Stimulated activated CD4-positive, alpha-beta T cell treated with anti-CD3 and anti-CD28 coated beads, Interleukin-12 subunit alpha, Interleukin-12 subunit beta, amount 100 ng/mL, for 24 hours (primary cell): ENCODE results near the gene SCTR.

Source experiments
- DNase-seq, 2 experiments: peaks; one replicate each; pipeline ENCODE4 v3.0.0-alpha.2; 2020; ENCODE audit warnings: low read depth in 2 of 2

Gene SCTR

DNA sequence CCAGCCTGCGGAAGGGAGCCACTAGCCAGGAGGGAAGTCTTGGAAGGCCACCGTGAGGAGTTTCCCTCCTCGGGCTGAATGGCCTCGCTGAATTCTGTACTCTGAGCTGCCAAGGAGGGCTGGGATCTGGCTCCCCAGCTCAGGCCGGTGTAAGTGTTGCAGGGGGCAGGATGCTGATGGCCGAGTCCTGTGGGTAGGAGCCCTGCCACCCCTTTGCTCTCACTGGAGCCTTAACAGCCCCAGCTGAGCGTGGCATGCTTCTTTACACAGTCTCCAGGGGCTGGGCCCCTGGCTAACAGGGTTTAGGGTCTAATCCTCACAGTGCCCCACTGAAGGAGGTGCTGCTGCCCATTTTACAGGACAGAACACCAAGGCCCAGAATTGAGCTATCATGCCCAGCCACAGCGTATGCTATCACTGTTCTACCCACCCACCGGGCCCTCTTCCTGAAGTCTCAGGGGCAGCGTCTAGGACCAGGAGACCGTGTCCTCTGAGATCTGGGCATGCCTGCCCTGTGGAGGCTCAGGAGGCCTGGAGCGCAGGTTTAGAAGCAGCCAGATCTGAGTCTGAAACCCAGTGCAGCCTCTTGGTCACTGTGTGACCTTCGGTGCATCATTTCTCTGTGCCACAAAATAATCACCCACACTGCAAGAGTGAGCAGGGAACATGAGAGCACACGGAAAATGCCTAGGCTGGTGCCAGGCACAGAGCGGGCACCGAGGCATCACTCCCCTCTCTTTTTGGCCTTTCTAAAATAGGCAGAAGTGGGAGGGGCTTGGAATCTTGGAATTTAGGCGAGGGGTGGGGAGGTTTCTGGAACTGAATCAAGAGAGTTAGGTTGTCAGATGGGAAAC is 49.7 kb downstream of the SCTR start:
- DNase-seq, result no peak

DNA sequence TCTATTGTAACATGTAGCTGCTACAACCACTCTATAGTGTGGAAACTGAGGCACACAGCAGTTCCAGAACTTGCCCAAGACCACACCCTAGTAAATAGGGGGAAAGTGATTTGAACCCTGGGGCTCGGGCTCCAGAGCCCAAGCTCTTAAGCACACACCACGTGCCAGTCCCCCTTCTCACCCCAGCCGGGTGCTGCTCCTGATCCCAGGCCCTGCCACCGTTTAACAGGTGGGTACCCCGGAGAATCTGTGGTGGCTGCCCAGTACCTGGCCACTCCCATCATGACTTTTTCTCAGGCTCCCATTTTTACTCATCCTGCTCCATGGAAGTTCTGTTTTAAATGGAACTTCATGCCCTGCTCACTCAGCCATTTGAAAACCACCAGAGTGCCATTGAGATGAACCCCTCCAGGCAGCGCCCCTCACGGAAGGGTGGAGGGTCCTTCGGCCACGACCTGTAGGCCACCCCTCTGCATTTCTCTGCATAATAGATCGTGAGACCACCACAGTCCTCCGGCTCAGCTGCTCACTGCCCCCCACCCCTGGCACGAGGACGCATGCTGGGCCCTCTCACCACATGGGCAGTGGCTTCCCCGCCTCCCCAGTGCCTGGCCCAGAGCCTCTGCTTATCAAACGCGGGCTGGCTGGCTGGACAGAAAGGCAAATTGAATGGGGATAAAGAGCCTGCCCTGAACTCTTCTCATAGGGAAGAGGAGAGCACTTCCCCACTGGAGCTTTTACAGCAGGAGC is 50.5 kb downstream of the SCTR start:
- DNase-seq, result no peak

DNA sequence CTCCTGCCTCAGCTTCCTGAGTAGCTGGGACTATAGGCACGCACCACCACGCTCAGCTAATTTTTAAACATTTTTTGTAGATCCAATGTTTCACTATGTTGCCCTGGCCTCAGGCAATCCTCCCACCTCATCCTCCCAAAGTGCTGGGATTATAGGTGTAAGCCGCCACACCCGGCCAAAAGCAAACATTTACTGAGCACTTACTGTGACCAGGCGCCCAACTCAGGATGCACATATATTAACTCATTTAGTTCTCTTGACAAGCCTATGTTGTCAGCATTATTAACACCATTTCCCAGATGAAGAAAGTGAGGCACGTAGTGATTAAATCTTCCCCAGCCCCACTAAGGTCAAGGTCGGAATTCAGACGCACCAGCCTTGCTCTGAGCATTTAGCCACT is 51.5 kb downstream of the SCTR start:
- no peak for DNase-seq

DNA sequence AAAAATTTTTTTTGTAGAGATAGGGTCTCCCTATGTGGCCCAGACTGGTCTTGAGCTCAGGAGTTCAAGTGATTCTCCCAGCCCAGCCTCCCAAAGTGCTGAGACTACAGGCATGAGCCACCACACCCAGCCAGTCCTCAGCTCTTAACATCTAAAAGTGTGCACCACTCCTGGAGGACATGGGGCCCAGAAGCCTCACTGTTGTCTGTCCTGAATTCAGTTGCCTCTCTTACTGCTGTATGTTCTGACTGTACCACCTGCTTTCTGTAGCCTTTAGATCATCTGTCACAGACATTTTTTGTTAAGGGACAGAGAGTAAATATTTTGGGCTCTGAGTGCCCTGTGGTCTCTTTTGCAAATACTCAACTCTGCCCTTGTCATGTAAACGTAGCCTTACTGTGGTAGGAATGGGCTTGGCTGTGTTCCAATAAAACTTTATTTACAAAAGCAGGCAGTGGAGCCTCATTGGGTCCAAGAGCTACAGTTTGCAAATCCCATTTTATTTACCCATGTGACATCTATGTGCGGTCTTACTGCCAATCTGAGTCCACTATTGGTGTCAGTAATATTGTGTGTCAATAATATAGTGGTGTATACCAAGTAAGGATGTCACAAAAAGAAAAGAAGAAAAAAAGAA is 54.5 kb downstream of the SCTR start:
- DNase-seq, result no peak

DNA sequence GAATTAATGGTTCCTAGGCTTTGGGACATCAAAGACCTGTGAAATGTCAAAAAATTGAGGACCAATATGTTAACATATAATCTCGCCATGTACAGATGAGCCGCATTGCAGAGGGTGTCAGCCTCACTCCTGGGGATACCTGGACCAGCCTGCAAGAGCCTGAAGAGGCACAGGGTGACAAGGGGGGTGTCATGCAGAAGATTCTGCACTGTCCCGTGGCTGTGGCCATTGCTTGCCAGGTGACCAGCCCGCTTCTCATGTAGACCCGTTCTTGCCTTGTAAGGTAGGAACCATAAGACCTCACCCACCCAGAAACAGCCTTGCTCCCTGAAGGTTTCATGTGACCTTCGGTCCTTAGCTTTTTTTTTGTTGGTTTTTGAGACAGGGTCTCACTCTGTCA is 55.2 kb downstream of the SCTR start:
- no peak for DNase-seq

DNA sequence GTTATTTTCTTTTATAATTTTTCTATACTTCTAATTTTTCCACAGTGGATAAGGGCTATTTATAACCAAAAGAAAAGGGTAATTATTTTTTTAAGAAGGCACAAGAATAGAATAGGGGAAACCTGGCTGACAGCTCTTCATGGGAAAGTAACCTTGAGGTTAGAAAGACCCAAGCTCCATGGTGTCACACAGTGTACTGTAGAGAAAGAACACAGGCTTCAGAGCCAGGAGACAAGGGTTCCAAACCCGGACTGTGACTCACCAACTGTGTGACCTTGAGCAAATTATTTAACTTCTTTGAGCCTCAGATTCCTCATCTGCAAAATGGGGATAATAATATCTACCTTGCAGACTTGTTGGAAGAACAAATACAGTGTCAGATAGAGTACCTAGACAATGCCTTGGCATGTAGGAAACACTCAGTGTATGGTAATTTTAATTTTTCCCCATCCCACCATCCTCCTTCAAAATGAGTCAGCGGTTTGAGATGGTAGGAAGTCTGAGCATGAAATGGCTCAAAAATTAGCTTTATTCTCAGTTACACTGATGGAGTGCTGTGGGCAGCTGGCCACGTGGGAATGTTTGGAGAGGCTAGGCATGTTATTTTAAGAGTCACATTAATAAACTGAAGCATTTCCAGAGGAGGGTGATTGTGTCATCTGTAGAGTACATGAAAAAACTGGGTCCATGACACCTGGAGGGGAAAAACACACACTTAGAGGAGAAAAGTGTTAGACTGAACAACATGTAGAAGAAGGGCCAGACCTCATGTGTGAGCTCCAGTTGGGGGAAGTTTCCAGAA is 55.9 kb downstream of the SCTR start:
- DNase-seq, result no peak

DNA sequence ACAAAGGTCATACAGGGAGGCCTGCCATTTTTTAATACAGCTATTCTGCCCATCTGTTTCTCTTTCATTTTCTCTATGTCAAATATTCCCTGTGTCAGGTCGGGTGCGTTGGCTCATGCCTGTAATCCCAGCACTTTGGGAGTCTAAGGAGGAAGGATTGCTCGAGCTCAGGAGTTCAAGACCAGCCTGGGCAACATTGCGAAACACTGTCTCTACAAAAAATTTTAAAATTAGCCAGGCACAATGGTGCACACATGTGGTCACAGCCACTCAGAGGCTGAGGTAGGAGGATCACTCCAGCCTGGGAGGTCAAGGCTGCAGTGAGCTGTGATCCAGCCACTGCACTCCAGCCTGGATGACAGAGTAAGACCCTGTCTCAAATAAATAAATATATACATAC is 57.9 kb downstream of the SCTR start:
- DNase-seq, result no peak

DNA sequence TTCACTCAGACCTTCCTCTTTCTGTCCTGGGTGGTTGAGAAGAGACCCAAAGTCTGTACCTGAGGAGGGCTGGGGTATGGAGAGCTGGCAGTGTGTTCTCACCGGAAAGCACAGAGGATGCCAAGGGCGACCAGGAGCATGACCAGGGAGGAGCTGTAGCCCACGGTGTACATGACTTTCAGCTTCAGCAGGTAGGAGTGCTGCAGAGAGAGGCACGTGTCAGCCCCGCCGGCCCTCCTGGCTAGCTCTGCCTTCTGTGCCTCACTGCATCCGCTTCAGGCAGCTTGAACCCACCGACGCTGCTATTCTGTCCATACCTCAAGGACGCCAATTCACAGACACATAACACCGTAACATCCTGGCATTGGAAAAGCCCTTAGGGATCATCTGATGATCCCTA is 58.6 kb downstream of the SCTR start:
- DNase-seq, result no peak

DNA sequence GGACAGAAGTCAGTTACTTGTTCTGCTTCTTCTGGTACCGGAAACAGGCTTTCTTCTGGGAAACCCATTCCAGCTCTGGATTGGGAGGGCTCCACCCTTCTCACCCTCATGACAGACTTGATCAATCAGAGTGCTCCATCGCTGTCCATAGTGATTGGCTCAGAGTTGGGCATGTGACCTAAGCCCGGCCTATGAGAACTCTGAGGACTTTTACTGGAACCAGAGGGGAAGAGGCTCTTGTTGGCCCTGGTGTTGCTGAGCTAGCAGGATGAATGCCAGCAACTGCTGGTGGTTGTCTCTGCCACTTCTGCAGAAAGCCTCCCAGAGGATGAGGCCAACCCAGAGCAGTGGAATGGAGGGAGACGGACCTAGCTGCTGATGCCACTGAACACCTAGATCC is 59.3 kb downstream of the SCTR start:
- DNase-seq, result no peak

DNA sequence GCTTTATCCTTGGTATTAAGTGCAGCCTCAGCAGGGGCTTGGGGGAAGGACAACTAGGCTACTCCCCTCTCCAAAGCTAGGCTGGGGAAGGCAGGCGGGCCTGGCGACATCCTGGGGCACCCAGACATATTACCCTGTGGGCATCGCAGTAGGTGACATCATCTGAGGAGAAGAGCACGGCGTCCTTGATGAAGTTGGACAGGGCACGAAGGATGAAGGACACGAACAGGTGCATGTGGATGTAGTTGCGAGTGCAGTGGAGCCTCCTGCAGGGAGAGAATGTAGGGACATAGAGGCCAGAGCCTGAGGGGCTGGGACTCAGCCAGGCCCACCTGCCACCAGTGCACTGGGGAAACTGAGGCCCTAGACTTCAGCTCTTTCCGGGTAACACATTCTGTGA is 60.3 kb downstream of the SCTR start:
- no peak for DNase-seq

DNA sequence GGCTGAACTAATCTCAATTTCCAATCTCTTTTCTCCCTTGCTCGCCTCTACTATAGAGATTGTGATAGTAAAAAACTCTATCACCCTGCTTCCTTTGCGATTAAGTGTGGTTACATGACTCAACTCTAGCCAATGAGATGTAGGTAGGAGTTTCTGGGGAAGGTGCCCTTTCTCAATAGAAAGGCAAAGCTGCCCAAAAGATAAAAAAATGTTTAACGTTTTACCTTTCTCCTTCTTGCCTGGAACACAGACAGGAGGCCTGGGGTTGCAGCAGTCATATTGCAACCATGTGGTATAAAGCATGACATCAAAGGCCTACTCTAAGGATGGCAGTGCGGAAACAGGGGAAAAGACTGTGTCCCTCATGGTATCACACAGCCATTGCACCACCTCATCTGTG is 61.1 kb downstream of the SCTR start:
- DNase-seq, result no peak

DNA sequence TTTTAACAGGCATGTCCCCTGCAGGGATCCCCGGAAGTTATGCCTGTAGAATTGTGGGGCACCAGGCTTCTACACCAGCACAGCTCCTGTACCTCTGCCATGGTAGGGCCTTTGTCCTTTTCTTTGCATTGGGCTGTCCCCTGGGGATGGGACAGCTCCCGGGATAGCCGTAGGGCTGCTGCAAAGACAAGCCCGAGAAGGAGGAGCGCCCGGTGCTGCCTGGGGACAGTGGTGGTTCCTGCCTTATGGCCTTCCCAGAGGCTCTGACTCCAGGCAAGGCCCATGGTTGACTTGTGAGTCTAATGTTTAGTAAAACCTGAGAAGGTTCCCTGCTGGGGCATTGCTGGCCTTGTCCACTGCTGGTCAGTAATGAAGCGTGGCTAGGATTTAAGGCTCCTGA is 61.7 kb downstream of the SCTR start:
- DNase-seq, result no peak

DNA sequence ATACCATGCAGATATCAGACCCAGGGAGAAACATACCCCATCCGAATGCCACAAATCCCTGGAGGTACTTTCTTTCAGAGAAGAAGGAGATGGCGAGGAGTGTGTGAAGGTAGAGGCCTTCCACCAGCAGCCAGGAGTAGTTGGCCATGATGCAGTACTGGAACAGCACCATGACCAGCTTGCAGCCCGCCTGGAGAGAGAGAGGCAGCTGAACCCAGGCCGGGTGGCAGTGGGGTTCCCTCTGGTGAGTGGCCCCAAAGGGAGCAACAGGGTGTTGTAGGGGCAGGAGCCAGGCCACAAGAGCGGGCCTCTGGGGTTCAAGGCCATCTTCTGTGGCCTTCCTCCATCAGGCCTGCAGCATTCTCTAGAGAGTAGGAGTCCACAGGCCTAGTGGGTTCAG is 62.5 kb downstream of the SCTR start:
- no peak for DNase-seq

DNA sequence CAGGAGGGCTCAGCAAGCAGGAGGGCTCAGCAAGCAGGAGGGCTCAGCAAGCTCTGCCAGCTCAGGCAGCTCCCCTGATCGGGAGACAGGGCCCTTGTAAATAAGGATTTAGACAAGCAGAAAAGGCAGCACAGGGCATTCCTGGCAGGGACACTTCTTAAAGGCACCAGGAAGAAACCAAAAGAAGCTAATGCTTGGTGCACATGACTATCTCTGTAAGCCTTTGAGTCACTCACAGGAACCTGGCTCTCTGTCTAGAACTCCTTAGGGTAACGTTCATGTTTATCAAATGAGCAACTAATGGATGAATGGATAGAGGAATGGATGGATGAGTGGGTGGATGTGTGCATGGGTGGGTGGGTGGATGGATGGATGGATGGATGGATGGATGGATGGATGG is 64.2 kb downstream of the SCTR start:
- no peak for DNase-seq

DNA sequence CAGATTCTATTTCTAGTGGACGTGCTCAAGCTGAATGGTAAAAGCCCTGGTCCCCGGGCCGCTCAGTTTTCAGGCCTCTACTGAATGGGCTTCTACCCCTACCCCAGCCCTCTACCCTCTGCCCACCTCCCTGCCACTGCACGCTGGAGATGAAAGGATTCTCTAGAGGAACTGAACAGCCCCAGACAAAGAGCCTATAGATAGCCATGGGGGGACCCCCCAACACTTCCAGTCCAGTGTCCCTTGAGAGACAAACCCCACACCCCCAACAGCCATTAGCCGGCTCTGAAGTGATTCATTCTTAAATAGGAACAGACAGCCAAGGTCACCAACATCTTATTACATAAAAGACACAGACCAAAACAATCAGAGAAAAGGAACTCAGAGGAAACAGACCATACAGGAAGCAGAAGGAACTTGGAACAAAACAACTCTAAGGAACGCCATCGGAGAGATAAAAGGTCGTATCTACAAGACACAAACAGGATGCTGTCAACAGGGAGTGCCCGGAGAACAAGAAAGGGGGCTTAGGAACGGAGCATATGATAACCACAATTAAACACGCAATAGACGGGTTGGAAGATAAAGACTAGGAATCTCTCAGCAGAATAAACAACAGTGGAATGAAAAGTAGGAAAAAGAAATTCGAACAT is 69.1 kb downstream of the SCTR start:
- DNase-seq, result no peak

DNA sequence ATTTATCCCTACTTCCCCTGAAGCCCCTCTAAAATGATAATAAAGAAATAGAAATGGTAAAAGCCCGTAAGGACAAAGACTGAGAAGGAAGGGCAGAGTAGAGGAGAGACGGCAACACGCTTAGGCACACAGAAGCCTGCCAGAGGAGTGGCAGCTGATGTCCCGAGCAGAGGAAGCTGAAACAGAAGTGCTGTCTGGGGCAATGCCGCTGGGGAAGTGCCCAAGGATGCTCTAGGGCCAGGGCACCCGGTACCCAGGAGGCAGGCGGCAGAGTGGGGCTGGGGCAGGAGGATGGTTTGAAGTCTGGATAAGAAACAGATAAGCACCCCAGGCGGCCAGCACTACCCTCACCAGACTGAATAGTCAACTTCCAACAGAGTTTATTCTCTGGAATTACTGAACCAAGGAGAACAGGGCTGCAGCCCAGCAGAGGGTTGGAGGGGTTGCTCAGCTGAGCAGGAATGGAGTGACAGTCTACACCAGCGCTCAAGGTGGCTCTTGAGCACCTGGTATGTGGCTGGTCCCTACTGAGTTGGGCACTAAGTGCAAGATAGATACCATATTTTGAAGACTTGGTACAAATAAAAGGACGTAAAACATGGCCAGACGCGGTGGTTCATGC is 70.2 kb downstream of the SCTR start:
- DNase-seq, result no peak

DNA sequence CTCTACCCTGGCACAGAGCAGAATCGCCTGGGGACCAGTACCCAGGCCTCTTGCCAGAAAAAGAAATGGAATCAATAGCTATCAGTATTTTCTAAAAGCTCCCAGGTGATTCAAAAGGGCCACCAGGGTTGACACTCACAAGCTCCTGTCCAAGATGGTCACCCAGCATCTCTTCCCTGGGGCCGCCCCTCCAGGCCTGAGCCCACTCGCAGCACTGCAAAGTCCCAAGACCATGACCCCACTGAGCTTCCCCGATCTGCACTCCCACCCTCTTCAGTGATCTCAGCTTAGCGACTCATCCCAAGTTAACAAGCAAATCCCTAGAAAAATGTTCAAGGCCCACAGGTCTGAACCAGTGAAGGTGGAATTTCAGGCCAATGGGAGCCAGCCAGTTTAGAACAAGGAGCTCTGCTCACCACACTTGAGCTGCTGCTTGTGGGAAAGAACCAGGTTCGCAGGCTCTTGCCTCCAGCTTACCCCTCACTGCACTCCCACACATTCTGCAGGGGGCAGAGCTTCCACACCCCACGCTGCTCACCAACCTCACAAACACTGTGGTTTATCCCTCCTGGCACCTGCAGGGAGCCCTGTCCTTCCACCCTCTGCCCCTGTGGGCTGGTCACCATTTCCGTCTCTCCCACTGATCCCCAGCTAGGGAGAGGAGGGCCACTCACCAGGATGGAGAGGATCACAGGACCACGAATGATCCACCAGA is 72.8 kb downstream of the SCTR start:
- no peak for DNase-seq

DNA sequence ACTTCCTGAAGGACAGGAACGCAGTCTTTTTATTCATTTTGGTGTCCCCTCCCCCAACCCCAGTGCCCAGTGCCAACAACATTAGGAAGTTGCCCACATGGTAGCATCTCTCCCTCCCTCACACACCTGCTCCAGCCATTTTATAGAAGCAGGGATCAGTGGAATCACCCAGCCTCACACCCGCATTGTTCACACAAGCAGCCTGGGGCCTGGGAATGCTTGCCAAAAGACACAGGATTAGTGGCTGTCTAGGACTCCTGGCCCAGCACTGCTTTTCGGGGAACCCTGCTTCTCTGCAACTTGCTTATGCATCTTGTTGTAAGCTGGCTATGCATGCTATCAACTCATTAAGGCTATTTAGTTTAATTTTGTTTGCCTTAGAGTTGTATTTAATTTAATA is 74.8 kb downstream of the SCTR start:
- no peak for DNase-seq

DNA sequence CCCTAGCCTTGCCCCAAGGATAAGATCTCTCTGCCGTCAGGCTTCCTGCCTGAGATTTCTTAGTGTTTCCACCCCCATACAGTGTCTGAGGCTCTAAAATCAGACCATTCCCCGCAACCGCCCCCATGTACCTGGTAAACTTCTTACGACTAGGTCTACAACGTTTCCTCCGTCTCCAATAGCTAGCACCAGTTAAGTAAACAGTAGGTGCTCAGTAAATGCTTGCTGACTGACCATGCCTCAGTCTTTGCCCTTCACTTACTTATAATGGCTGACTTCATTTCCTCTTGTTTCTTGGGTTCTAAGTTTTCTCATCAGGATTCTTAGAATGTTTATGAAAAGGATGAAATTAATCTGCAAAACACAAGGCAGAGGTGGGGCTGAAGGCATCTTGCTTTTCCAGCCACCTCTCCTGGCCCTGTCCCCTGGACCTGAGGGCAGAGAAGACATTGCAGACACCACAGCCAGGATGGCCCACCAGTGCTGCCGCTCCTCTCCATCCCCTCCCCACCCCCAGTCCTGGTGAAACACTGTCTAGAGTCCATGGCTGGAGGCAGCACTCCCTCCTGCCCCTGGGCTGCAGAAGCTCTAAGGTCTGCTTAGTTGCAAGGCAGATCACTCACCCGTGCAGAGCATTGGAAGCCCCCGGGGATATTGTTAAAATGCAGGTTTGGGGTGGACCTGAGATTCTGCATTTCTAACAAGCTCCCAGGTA is 75.7 kb downstream of the SCTR start:
- DNase-seq, result no peak

DNA sequence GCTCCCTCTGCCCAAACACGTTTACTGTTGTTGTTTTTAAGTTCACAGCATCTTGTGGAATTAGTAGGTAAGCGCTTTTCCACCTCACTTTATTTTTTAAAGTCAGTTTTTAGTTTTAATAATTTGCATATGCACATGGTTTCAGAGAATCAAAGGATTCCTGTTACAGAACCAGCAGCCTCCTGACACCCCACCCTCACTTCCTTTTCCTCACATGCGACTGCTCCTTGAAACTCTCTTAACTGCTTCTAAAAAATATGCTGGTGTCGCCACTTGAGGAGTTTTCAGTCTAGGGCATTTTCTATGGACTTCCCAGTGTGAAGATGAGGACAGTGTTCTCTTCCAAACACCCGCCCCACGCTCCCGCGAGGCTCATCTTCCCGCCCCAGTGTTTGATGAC is 78.2 kb downstream of the SCTR start:
- no peak for DNase-seq
